ENCODE results near the gene CDON. TPM values are rescaled to one million over a fixed set of nuclear protein-coding genes. Genes with fewer than 3 reads are reported as not detected.

The CDON gene
- total RNA-seq, 1 experiment from 2014 or later: 17.2 TPM

GRCh38 chr11:125959511-125959910, 103.2 kb downstream of the CDON start:
- TF ChIP-seq CTCF (conservative IDR thresholded peaks at IDR 0.05): no peak
- Histone ChIP-seq H3K23ac (ENCODE audit: insufficient read length, low read depth, low read length) (no peak overlapping the region), H2BK20ac (ENCODE audit: low read depth, low read length, poor library complexity, severe bottlenecking) (no peak overlapping the region), H3K9ac (ENCODE audit: extremely low read depth, insufficient read length, low read length) (no peak overlapping the region), H3K14ac (ENCODE audit: insufficient read depth, low read length) (no peak overlapping the region), H3K9me3 (ENCODE audit: control insufficient read depth, low read depth, low read length) (no peaks in the 10 kb centered on the region), H3K4me2 (ENCODE audit: insufficient read depth, insufficient read length, low read length) (no peak overlapping the region), H4K91ac (ENCODE audit: insufficient read length, low read depth, low read length) (no peak overlapping the region), H4K5ac (ENCODE audit: insufficient read length, low read depth, low read length) (no peak overlapping the region), H3T11ph (ENCODE audit: low read length) (no peak overlapping the region), H2AK5ac (ENCODE audit: insufficient read length, low read length) (no peak overlapping the region), H2AFZ (ENCODE audit: low read length) (no peak overlapping the region), H3K27me3 (ENCODE audit: insufficient read depth, low read length) (no peaks in the 10 kb centered on the region), H3K4ac (ENCODE audit: low read depth, low read length) (no peak overlapping the region), H2BK15ac (ENCODE audit: low read depth, low read length) (no peak overlapping the region), H3K18ac (ENCODE audit: insufficient read length, low read depth, low read length) (no peak overlapping the region), H3K79me2 (ENCODE audit: insufficient read depth, low read length) (no peaks in the 10 kb centered on the region), H4K20me1 (ENCODE audit: control insufficient read depth, insufficient read depth, insufficient read length) (no peaks in the 10 kb centered on the region), H3K4me1 (ENCODE audit: insufficient read depth, low read length) (no peaks in the 10 kb centered on the region), H3K56ac (ENCODE audit: insufficient read length, low read depth, low read length) (no peak overlapping the region), H3K79me1 (ENCODE audit: insufficient read depth, low read depth, low read length, poor library complexity, severe bottlenecking) (no peaks in the 10 kb centered on the region), H3K23me2 (ENCODE audit: insufficient read length, low read depth, low read length, poor library complexity, severe bottlenecking) (no peaks in the 10 kb centered on the region), H2BK5ac (ENCODE audit: insufficient read length, low read length) (no peak overlapping the region), H4K8ac (replicated peaks; ENCODE audit: insufficient read length, low read depth, low read length) (no peak overlapping the region), H2BK12ac (ENCODE audit: insufficient read length, low read depth, low read length) (no peak overlapping the region), H3K27ac (ENCODE audit: insufficient read length, low read depth, low read length) (no peak overlapping the region), H2BK120ac (ENCODE audit: low read depth, low read length, poor library complexity, severe bottlenecking) (no peak overlapping the region)
- H3K4me1 Mint-ChIP-seq: peaks cover 7 to 12% of the 10 kb centered on the region in 2 experiments
- no CpG with 5 or more reads among the region's 6 CpGs for WGBS (ENCODE audit: extremely low coverage, insufficient read length, low lambda C conversion rate)
- no peak for DNase-seq
- peaks cover 17 to 46% (median 19%) of the 10 kb centered on the region in 3 experiments for H3K36me3 Mint-ChIP-seq (ENCODE audit: insufficient read depth in 1 of 3, low read depth in 3 of 3)
- H3K27ac Mint-ChIP-seq: peak overlapping the region in 1 of 3 experiments; percentile 55; a peak in 1 of 7 replicates
- no peak overlapping the region for H3K4me3 Mint-ChIP-seq
- H3K27me3 Mint-ChIP-seq (ENCODE audit: low read depth): no peaks in the 10 kb centered on the region
- peaks cover 7 to 12% of the 10 kb centered on the region in 2 experiments; a peak in 4 of 5 replicates for H3K9me3 Mint-ChIP-seq

Data from H9 (cell line).